Activated naive CD4-positive, alpha-beta T cell treated with anti-CD3 and anti-CD28 coated beads for 36 hours (primary cell): ENCODE measurements around the gene TUSC2. TPM values are rescaled to one million over a fixed set of nuclear protein-coding genes. Genes with fewer than 3 reads are reported as not detected.

ENCODE experiments used
- CTCF ChIA-PET: fragments of 350-600 bp; sonication (Branson Sonifier 250); formaldehyde crosslinking; loops from one replicate; lab custom pipeline; 2021; ENCODE audit warnings: antibody characterized with exemption; lab: Charles Lee
- DNase-seq: peaks from one replicate; pipeline ENCODE4 v3.0.0-alpha.2; 2020
- H3K27ac Mint-ChIP-seq: one replicate; pipeline ENCODE4 v1.8.0; 2021; ENCODE audit warnings: mild to moderate bottlenecking, mixed read lengths
- H3K27me3 Mint-ChIP-seq: one replicate; pipeline ENCODE4 v1.8.0; 2021; ENCODE audit warnings: low read depth, mixed read lengths
- H3K36me3 Mint-ChIP-seq: one replicate; pipeline ENCODE4 v1.8.0; 2021; ENCODE audit warnings: low read depth, mixed read lengths
- H3K4me1 Mint-ChIP-seq: one replicate; pipeline ENCODE4 v1.8.0; 2021; ENCODE audit warnings: low read depth, mixed read lengths
- H3K4me3 Mint-ChIP-seq: one replicate; pipeline ENCODE4 v1.8.0; 2021; ENCODE audit warnings: mild to moderate bottlenecking, moderate library complexity, mixed read lengths
- H3K9me3 Mint-ChIP-seq: one replicate; pipeline ENCODE4 v1.8.0; 2021; ENCODE audit warnings: mixed read lengths
- intact Hi-C: fragments of 100-400 bp; cut with micrococcal nuclease; formaldehyde crosslinking; loops from one replicate; pipeline ENCODE4 v1.15.1; 2023
- total RNA-seq, 2 experiments: library from RNA; stranded (reverse); gene quantifications; one replicate each; pipeline ENCODE4 v1.2.3, GENCODE V29; 2021

TUSC2 gene
- total RNA-seq, 2 experiments from 2014 or later: 14.1 to 14.4 TPM

- no peak for DNase-seq
- intact Hi-C loops: no loop called here
- H3K4me3 Mint-ChIP-seq: no peak within 1 kb of the TSS
Measured at GRCh38 chr3:50303013-50303815, 24.8 kb downstream of the TUSC2 start, which contains the start of gene HYAL1. Gene HYAL1, minus strand, starts transcription at chr3:50303574. Its CDS starts 618 bp downstream, at chr3:50302956.

GRCh38 chr3:50302095-50303012 is 25.7 kb downstream of the TUSC2 start:
- intact Hi-C loops: no loop called here
- Mint-ChIP-seq H3K4me1 (peaks cover 31% of the 10 kb centered on the region), H3K27ac (no peak overlapping the region), H3K9me3 (no peaks in the 10 kb centered on the region), H3K27me3 (no peaks in the 10 kb centered on the region), H3K4me3 (no peak overlapping the region), H3K36me3 (peaks cover 2% of the 10 kb centered on the region)
- no peak for DNase-seq
- CTCF ChIA-PET: interaction anchor here (1.4 kb wide), 1 partner anchor 74 kb away, joined by 4 read pairs; no protein-coding TSS in a partner anchor

More at GRCh38 chr3:50303013-50303815, 24.8 kb downstream of the TUSC2 start, which contains the start of gene HYAL1:
- H3K27me3 Mint-ChIP-seq: no peaks in the 10 kb centered on the region
- no peak within 1 kb of the TSS for H3K27ac Mint-ChIP-seq
- H3K4me1 Mint-ChIP-seq: peaks cover 24% of the 10 kb centered on the region
- CTCF ChIA-PET: interaction anchor here (0.7 to 1.4 kb wide), 2 partner anchors 20 to 75 kb away, joined by 4 read pairs; no protein-coding TSS in a partner anchor
- no peaks in the 10 kb centered on the region for H3K9me3 Mint-ChIP-seq
- peaks cover 2% of the 10 kb centered on the region for H3K36me3 Mint-ChIP-seq

- Mint-ChIP-seq H3K27me3 (no peaks in the 10 kb centered on the region), H3K4me1 (peaks cover 31% of the 10 kb centered on the region)
Measured at GRCh38 chr3:50300681-50301254, 27.3 kb downstream of the TUSC2 start.

GRCh38 chr3:50299929-50300680 is 27.9 kb downstream of the TUSC2 start:
- intact Hi-C loops: loop anchor here (1.0 to 2.0 kb wide), 8 partner anchors 21 to 359 kb away; partner anchors contain the start of genes GNAI2, RBM6 and TMEM115
- H3K4me3 Mint-ChIP-seq: peak overlapping the region; percentile 99
- no peaks in the 10 kb centered on the region for H3K27me3 Mint-ChIP-seq
- CTCF ChIA-PET: interaction anchor here (0.6 to 2.3 kb wide), 9 partner anchors 20 to 108 kb away, joined by 3 to 15 read pairs (median 6); no protein-coding TSS in a partner anchor
- no peaks in the 10 kb centered on the region for H3K9me3 Mint-ChIP-seq
- peaks cover 2% of the 10 kb centered on the region for H3K36me3 Mint-ChIP-seq
- DNase-seq: peak; percentile 23
- peak overlapping the region; percentile 97 for H3K27ac Mint-ChIP-seq
- H3K4me1 Mint-ChIP-seq: peaks cover 31% of the 10 kb centered on the region

More at GRCh38 chr3:50300681-50301254, 27.3 kb downstream of the TUSC2 start:
- no peak for DNase-seq
- intact Hi-C loops: no loop called here
- Mint-ChIP-seq H3K36me3 (peaks cover 2% of the 10 kb centered on the region), H3K4me3 (peak overlapping the region; percentile 99), H3K9me3 (no peaks in the 10 kb centered on the region), H3K27ac (peak overlapping the region; percentile 97)
- CTCF ChIA-PET: interaction anchor here (0.6 to 2.1 kb wide), 3 partner anchors 20 to 109 kb away, joined by 3 to 12 read pairs (median 3); no protein-coding TSS in a partner anchor

- H3K27me3 Mint-ChIP-seq: no peaks in the 10 kb centered on the region
- H3K9me3 Mint-ChIP-seq: no peaks in the 10 kb centered on the region
- peak overlapping the region; percentile 97 for H3K27ac Mint-ChIP-seq
- intact Hi-C loops: loop anchor here (1.0 to 2.0 kb wide), 8 partner anchors 22 to 359 kb away; partner anchors contain the start of genes GNAI2, RBM6 and TMEM115
- H3K4me1 Mint-ChIP-seq: peaks cover 27% of the 10 kb centered on the region
- no peak for DNase-seq
- H3K36me3 Mint-ChIP-seq: peaks cover 2% of the 10 kb centered on the region
- H3K4me3 Mint-ChIP-seq: peak overlapping the region; percentile 99
- CTCF ChIA-PET: interaction anchor here (0.6 to 2.3 kb wide), 9 partner anchors 21 to 198 kb away, joined by 3 to 15 read pairs (median 6); partner anchors contain the start of gene RASSF1
Measured at GRCh38 chr3:50299638-50299928, 28.4 kb downstream of the TUSC2 start.

- peak within 1 kb of the TSS; percentile 99 for H3K4me3 Mint-ChIP-seq
- CTCF ChIA-PET: interaction anchor here (0.6 to 2.3 kb wide), 10 partner anchors 16 to 199 kb away, joined by 3 to 15 read pairs (median 5); partner anchors contain the start of gene RASSF1
Measured at GRCh38 chr3:50298836-50299637, 29.0 kb downstream of the TUSC2 start, which contains the start of the genes HYAL3 and NAA80. Gene HYAL3, minus strand, starts transcription at chr3:50299405. Its CDS starts 3,803 bp downstream, at chr3:50295602. Gene NAA80, minus strand, starts transcription at chr3:50299405. Its CDS starts 1,942 bp downstream, at chr3:50297463.

GRCh38 chr3:50297896-50298725 is 29.9 kb downstream of the TUSC2 start:
- Mint-ChIP-seq H3K9me3 (no peaks in the 10 kb centered on the region), H3K27me3 (no peaks in the 10 kb centered on the region), H3K4me1 (peaks cover 25% of the 10 kb centered on the region), H3K27ac (peak overlapping the region; percentile 97), H3K36me3 (peaks cover 2% of the 10 kb centered on the region), H3K4me3 (peak overlapping the region; percentile 99)
- no peak for DNase-seq
- intact Hi-C loops: loop anchor here (2.0 kb wide), 2 partner anchors 51 to 357 kb away; partner anchors contain the start of gene RBM6
- CTCF ChIA-PET: interaction anchor here (0.7 to 2.3 kb wide), 4 partner anchors 17 to 70 kb away, joined by 3 to 9 read pairs (median 6); no protein-coding TSS in a partner anchor

More at GRCh38 chr3:50298836-50299637, 29.0 kb downstream of the TUSC2 start, which contains the start of the genes HYAL3 and NAA80:
- Mint-ChIP-seq H3K4me1 (peaks cover 25% of the 10 kb centered on the region), H3K36me3 (peaks cover 2% of the 10 kb centered on the region), H3K27ac (peak within 1 kb of the TSS; percentile 97), H3K27me3 (no peaks in the 10 kb centered on the region), H3K9me3 (no peaks in the 10 kb centered on the region)
- DNase-seq: peak; percentile 100
- intact Hi-C loops: loop anchor here (1.0 to 2.0 kb wide), 8 partner anchors 22 to 358 kb away; partner anchors contain the start of genes GNAI2, RBM6 and TMEM115

GRCh38 chr3:50297384-50297775 is 30.6 kb downstream of the TUSC2 start:
- intact Hi-C loops: no loop called here
- CTCF ChIA-PET: interaction anchor here (0.7 kb wide), 1 partner anchor 29 kb away, joined by 3 read pairs; no protein-coding TSS in a partner anchor
- no peak overlapping the region for H3K4me3 Mint-ChIP-seq
- peaks cover 32% of the 10 kb centered on the region for H3K4me1 Mint-ChIP-seq
- H3K9me3 Mint-ChIP-seq: no peaks in the 10 kb centered on the region
- DNase-seq: no peak
- no peak overlapping the region for H3K27ac Mint-ChIP-seq
- no peaks in the 10 kb centered on the region for H3K27me3 Mint-ChIP-seq
- H3K36me3 Mint-ChIP-seq: peaks cover 2% of the 10 kb centered on the region

GRCh38 chr3:50296721-50297383 is 31.2 kb downstream of the TUSC2 start:
- intact Hi-C loops: no loop called here
- Mint-ChIP-seq H3K27ac (no peak overlapping the region), H3K36me3 (peaks cover 2% of the 10 kb centered on the region), H3K4me3 (no peak overlapping the region), H3K27me3 (no peaks in the 10 kb centered on the region), H3K9me3 (no peaks in the 10 kb centered on the region), H3K4me1 (peaks cover 32% of the 10 kb centered on the region)
- CTCF ChIA-PET: interaction anchor here (0.7 kb wide), 1 partner anchor 29 kb away, joined by 3 read pairs; no protein-coding TSS in a partner anchor
- no peak for DNase-seq
